Tibial nerve (tissue), 4 donors: Measurements from ENCODE around the gene ANKRD27. TPM values are rescaled to one million over a fixed set of nuclear protein-coding genes. Genes with fewer than 3 reads are reported as not detected.
"Not testable (repeated sequence)": the region's sequence is repeated elsewhere in the genome, so short reads cannot be mapped to it uniquely, and the experiment has no call there.

Source experiments
- DNase-seq, 2 donors: peaks; one replicate each; pipeline ENCODE4 v3.0.0-alpha.2; 2019; ENCODE audit warnings: low spot score in 2 of 2
- H3K27ac ChIP-seq, 4 donors: fragments of 200-600 bp; sonication (generic) in 3 of 4; one replicate each; pipeline ENCODE4 v1.5.1; 2017 to 2019; ENCODE audit warnings: mild to moderate bottlenecking in 1 of 4
- H3K27me3 ChIP-seq, 2 donors: fragments of 200-600 bp; sonication (generic) in 1 of 2; one replicate each; pipeline versions ENCODE4 v1.5.1 to v1.6.0; 2017 to 2019
- H3K36me3 ChIP-seq, 3 donors: fragments of 200-600 bp; sonication (generic); one replicate each; pipeline ENCODE4 v1.5.1; 2018 to 2019
- H3K4me1 ChIP-seq, 4 donors: fragments of 200-600 bp; sonication (generic) in 3 of 4; one replicate each; pipeline ENCODE4 v1.5.1; 2017 to 2019
- H3K4me3 ChIP-seq, 4 donors: fragments of 200-600 bp; sonication (generic) in 3 of 4; one replicate each; pipeline ENCODE4 v1.5.1; 2017 to 2019; ENCODE audit warnings: mild to moderate bottlenecking in 1 of 4, moderate library complexity in 1 of 4
- H3K9me3 ChIP-seq, 4 donors: fragments of 200-600 bp; sonication (generic) in 3 of 4; one replicate each; pipeline ENCODE4 v1.5.1; 2017 to 2019
- CTCF ChIP-seq, 5 experiments: fragments of 200-600 bp in 3 of 5; fragments of 450-650 bp in 2 of 5; sonication (generic) in 3 of 5; IDR thresholded peaks; one replicate each; pipeline ENCODE4 v1.5.1; 2016 to 2019; ENCODE audit warnings: antibody characterized with exemption in 5 of 5, mild to moderate bottlenecking in 3 of 5, moderate library complexity in 2 of 5
- EP300 ChIP-seq, 2 donors: sonication (generic); formaldehyde crosslinking; IDR thresholded peaks; one replicate each; pipeline ENCODE4 v1.6.1; 2017; ENCODE audit warnings: antibody characterized with exemption in 2 of 2, mild to moderate bottlenecking in 1 of 2
- POLR2A ChIP-seq, 2 donors: fragments of 450-650 bp; IDR thresholded peaks; one replicate each; pipeline ENCODE4 v1.6.1; 2017; ENCODE audit warnings: antibody characterized with exemption in 2 of 2, mild to moderate bottlenecking in 2 of 2, moderate library complexity in 2 of 2
- WGBS, 2 donors: methylation state at CpG; one replicate each; pipeline ENCODE4 v1.1.5; 2018; 5-methylcytosine and 5-hydroxymethylcytosine counted together
- total RNA-seq, 4 donors: library from RNA; depleted of rRNA; stranded (reverse); fragments of >200 nt; gene quantifications; one replicate each; pipeline ENCODE4 v1.1.0, GENCODE V29; 2016

The ANKRD27 gene
- total RNA-seq, 4 donors from 2014 or later = 13.7 to 28.6 (median 23.5) TPM

GRCh38 chr19:32658527-32658926, 16.5 kb downstream of the ANKRD27 start:
- Histone ChIP-seq H3K9me3 (no peaks in the 10 kb centered on the region), H3K4me3 (no peak overlapping the region), H3K4me1 (no peaks in the 10 kb centered on the region), H3K36me3 (peaks cover 0 to 47% (median 0%) of the 10 kb centered on the region in 3 donors), H3K27me3 (no peaks in the 10 kb centered on the region), H3K27ac (no peak overlapping the region)
- TF ChIP-seq EP300 (IDR thresholded peaks at IDR 0.05) = no peak
- TF ChIP-seq POLR2A (IDR thresholded peaks at IDR 0.05) = no peak
- TF ChIP-seq CTCF (IDR thresholded peaks at IDR 0.05) = no peak
- WGBS, 2 donors = 85 to 87% methylated on average over 10 of the region's 10 CpGs
- no peak for DNase-seq

- WGBS, 2 donors = 82 to 84% methylated on average over 10 of the region's 10 CpGs
- Histone ChIP-seq H3K4me1 (peaks cover 0 to 2% (median 0%) of the 10 kb centered on the region in 4 donors), H3K27ac (no peak overlapping the region), H3K9me3 (no peaks in the 10 kb centered on the region), H3K4me3 (no peak overlapping the region), H3K27me3 (no peaks in the 10 kb centered on the region), H3K36me3 (peaks cover 0 to 51% (median 0%) of the 10 kb centered on the region in 3 donors)
- TF ChIP-seq POLR2A (IDR thresholded peaks at IDR 0.05) = no peak
- no peak for TF ChIP-seq EP300 (IDR thresholded peaks at IDR 0.05)
- no peak for TF ChIP-seq CTCF (IDR thresholded peaks at IDR 0.05)
- DNase-seq = no peak
These were observed 16.9 kb downstream of the ANKRD27 start for GRCh38 chr19:32658075-32658474.

GRCh38 chr19:32656379-32656778, 18.6 kb downstream of the ANKRD27 start:
- H3K27me3 ChIP-seq, DNase-seq, H3K4me3 ChIP-seq, H3K27ac ChIP-seq, H3K9me3 ChIP-seq: not testable (repeated sequence)
- 98 to 99% methylated on average over 8 of the region's 8 CpGs for WGBS, 2 donors
- Histone ChIP-seq H3K36me3 (peaks cover 0 to 55% (median 0%) of the 10 kb centered on the region in 3 donors), H3K4me1 (peaks cover 0 to 18% (median 0%) of the 10 kb centered on the region in 4 donors)

- Histone ChIP-seq H3K27me3 (no peaks in the 10 kb centered on the region), H3K9me3 (no peaks in the 10 kb centered on the region), H3K36me3 (peaks cover 0 to 72% (median 0%) of the 10 kb centered on the region in 3 donors), H3K4me1 (peaks cover 0 to 18% (median 0%) of the 10 kb centered on the region in 4 donors), H3K4me3 (no peak overlapping the region), H3K27ac (no peak overlapping the region)
- TF ChIP-seq EP300 (IDR thresholded peaks at IDR 0.05) = no peak
- no peak for TF ChIP-seq POLR2A (IDR thresholded peaks at IDR 0.05)
- TF ChIP-seq CTCF (IDR thresholded peaks at IDR 0.05) = no peak
- WGBS, 2 donors = 89 to 92% methylated on average over 15 of the region's 15 CpGs
- no peak for DNase-seq
These were observed 21.4 kb downstream of the ANKRD27 start for GRCh38 chr19:32653599-32653915.

DNA sequence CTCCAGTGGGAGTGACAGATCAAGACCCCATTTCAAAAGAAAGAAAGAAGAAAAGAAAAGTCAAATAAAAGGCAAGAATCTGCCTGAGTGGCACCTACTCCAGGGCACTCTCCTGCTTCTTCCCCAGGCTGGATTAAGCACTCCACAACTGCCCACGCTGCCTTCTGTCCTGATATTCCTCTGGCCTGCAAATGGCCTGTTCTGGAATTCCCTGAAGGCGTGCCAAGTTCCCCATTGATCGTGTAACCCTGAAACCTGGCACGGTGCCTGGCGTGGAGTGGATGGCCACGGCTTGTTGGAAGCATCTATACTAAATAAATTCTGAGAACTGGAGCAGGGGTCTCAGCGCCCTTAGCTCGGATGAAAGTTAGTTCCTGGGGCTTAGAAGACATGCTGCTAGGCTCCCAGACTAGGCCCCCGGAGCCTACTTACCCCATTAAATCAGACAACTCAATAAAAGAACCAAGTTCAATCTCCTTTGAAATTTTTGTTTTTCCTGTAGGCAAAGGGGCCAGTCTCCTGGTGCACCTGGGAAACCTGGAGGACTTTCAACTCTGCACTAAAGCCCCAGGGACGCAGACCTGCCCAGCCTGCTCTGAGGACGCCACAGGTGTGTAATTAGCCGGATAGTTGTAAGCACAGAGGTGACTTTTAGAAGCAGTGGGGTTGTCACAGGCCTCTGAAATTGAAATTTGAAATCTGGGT, 21.9 kb downstream of the ANKRD27 start:
- no peak overlapping the region for H3K4me3 ChIP-seq
- DNase-seq = peak in 1 of 2 donors; percentile 17
- no peak overlapping the region for H3K27ac ChIP-seq
- 50 to 51% methylated on average over 12 of the region's 12 CpGs for WGBS, 2 donors
- H3K9me3 ChIP-seq = no peaks in the 10 kb centered on the region
- H3K27me3 ChIP-seq = no peaks in the 10 kb centered on the region
- TF ChIP-seq CTCF (IDR thresholded peaks at IDR 0.05) (no peak), EP300 (IDR thresholded peaks at IDR 0.05) (no peak), POLR2A (IDR thresholded peaks at IDR 0.05) (no peak)
- H3K4me1 ChIP-seq = peaks cover 0 to 18% (median 0%) of the 10 kb centered on the region in 4 donors
- peaks cover 0 to 72% (median 4%) of the 10 kb centered on the region in 3 donors for H3K36me3 ChIP-seq

GRCh38 chr19:32652331-32652730, 22.6 kb downstream of the ANKRD27 start:
- not testable (repeated sequence) for H3K9me3 ChIP-seq, DNase-seq, H3K27ac ChIP-seq, H3K27me3 ChIP-seq, H3K4me3 ChIP-seq
- Histone ChIP-seq H3K4me1 (peaks cover 0 to 18% (median 0%) of the 10 kb centered on the region in 4 donors), H3K36me3 (peaks cover 0 to 72% (median 4%) of the 10 kb centered on the region in 3 donors)
- 90 to 95% methylated on average over 13 of the region's 13 CpGs for WGBS, 2 donors
